C4-2B (cell line): ENCODE data around the gene DCDC2.

Source experiments
- ZFX ChIP-seq: fragments of 450-650 bp; IDR thresholded peaks from 2 replicates; pipeline ENCODE4 v1.6.1; 2017
- TF ChIP-seq, protein P1 (sequence below): fragments of 450-650 bp; conservative IDR thresholded peaks from 2 replicates; pipeline ENCODE4 v1.5.1; 2017; ENCODE audit warnings: mild to moderate bottlenecking

DNA sequence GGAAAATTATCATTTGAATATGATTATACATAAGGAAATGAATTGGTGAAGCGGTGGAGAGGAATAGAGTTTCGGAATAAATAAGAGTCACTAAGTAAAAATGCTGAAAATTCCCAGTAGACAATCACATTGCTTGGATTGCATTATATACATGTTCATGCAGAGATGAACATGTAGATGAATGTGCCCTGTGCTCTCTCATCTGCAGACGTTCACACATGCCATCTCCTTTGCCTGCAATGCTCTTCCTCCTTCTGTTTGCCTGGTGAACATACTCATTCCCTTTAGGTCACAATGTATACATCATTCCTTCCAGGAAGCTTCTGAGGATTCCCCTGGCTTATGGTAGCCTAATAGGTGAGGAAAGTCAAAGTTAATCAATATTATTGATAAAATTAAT lies 17.9 kb downstream of the DCDC2 start:
- TF ChIP-seq, protein P1, sequence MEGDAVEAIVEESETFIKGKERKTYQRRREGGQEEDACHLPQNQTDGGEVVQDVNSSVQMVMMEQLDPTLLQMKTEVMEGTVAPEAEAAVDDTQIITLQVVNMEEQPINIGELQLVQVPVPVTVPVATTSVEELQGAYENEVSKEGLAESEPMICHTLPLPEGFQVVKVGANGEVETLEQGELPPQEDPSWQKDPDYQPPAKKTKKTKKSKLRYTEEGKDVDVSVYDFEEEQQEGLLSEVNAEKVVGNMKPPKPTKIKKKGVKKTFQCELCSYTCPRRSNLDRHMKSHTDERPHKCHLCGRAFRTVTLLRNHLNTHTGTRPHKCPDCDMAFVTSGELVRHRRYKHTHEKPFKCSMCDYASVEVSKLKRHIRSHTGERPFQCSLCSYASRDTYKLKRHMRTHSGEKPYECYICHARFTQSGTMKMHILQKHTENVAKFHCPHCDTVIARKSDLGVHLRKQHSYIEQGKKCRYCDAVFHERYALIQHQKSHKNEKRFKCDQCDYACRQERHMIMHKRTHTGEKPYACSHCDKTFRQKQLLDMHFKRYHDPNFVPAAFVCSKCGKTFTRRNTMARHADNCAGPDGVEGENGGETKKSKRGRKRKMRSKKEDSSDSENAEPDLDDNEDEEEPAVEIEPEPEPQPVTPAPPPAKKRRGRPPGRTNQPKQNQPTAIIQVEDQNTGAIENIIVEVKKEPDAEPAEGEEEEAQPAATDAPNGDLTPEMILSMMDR, result no peak
- no peak for TF ChIP-seq ZFX
